HG02642 (cell line): ENCODE results near the gene DDX47.
"Not testable (repeated sequence)": the region's sequence is repeated elsewhere in the genome, so short reads cannot be mapped to it uniquely, and the experiment has no call there.

Source experiments
- ATAC-seq: cut with Tn5 transposase; IDR thresholded peaks from one replicate; pipeline ENCODE4 v1.9.1; 2021; ENCODE audit warnings: mild to moderate bottlenecking; ENCODE audit not compliant: unreplicated experiment, poor library complexity

DDX47 gene

GRCh38 chr12:12868477-12869235 lies 55.5 kb downstream of the DDX47 start:
- no peak for ATAC-seq

GRCh38 chr12:12870465-12870864 lies 57.3 kb downstream of the DDX47 start:
- no peak for ATAC-seq

DNA sequence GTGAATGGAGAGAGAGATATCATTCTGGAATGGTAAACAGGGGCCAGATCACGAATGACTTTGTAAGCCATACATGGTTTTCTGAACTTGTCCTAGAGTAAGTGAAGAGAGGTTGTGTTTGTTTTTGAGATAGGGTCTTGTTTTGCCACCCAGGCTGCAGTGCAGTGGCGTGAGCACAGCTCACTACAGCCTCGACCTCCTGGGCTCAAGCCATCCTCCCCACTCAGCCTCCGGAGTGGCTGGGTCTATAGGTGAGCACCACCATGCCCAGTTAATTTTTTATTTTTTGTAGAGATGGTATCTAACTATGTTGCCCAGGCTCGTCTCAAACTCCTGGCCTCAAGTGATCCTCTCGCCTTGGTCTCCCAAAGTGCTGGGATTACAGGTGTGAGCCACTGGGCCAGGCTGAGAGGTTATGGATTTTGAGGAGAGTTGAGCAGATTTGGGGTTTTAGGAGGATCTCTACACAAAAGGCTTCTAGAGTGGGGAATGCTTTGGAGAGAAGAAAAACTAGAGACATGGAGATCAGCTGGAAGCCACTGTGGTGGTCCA lies 58.5 kb downstream of the DDX47 start:
- ATAC-seq, result no peak

GRCh38 chr12:12872139-12872933 lies 59.2 kb downstream of the DDX47 start:
- ATAC-seq, result no peak

DNA sequence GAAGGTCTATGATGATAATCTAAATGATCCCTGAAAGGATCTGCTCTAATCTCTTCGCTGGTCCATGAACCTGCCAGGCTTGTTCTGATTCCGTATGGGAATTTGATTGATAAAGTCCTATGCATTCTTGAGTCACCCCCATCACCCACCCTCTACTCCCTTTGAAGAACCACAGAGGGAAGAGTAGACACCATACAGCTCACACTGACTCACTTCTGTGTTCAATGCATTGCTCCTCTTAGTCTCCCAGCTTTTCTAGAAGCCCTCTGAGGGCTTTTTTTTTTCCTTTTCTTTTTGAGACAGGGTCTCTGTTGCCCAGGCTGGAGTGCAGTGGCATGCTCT lies 59.8 kb downstream of the DDX47 start:
- ATAC-seq, result no peak

DNA sequence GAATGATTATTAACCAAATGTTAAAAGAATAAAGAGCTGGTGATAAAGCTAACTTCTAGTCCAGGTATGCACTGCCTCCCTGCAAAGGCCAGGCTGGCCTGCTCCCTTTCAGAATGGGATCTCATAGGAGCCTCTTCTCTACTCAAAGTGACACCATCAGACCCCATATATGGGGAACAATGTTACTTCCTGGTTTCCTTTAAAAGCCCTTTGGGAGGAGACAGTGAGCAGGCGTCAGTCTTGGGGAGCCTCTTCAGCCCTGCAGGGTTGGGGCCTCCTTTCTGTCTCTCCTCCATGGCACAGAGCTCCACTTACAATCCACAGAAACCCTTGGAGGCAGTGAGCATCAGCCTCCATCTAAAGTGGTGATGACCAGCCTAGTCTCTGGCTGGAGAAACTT lies 60.9 kb downstream of the DDX47 start:
- ATAC-seq, result no peak

GRCh38 chr12:12875301-12875700 lies 62.2 kb downstream of the DDX47 start:
- not testable (repeated sequence) for ATAC-seq

- ATAC-seq, result no peak
Observed at GRCh38 chr12:12877153-12877768, 64.1 kb downstream of the DDX47 start.

GRCh38 chr12:12877781-12878455 lies 64.8 kb downstream of the DDX47 start:
- no peak for ATAC-seq
